GM21786 (cell line): ENCODE measurements around the gene KIF26A.
"Not testable (repeated sequence)": the region's sequence is repeated elsewhere in the genome, so short reads cannot be mapped to it uniquely, and the experiment has no call there.

Experiments
- ATAC-seq: cut with Tn5 transposase; IDR thresholded peaks from one replicate; pipeline ENCODE4 v1.9.1; 2021; ENCODE audit not compliant: unreplicated experiment

The KIF26A gene

DNA sequence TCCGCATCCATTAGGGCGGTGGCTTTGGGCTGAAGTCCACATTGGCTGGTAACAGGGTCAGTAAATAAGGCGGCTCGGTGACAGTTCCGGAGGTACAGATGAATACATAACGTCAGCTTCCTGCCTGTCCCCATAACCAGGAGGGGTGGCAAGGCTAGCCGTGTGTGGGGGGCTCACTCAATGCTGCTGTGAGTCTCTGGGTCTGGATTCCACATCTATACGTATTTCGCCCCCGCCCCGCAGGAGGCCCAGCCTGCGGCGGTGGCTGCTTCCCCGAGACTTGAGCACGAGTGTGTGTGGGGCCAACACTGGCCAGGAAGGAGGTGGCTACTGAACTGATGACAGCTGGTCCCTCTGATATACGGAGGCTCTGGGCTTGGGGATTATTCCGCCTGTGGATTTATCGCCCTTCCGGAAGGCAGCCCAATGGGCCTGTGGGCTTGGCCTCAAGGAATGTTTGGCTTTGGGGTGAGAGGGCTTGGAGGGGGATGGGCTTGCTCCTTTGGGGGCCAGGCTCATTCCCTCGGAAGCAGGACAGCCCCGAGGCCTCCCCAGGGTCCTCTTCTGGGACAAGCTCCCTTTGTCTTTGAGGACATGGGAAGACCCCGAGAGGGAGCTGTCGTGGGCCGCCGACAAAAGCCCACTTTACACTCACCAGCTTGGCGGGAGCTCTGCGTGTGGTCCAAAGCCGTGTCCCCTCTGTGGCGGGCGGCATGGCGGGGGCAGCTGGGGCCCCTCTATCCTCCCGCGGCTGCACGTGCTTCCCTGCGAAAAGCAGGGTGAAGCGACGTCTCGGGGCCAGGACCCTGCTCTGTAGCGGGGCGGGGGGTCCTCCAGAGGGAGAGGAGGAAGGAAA is 82.1 kb downstream of the KIF26A start:
- ATAC-seq, result no peak

DNA sequence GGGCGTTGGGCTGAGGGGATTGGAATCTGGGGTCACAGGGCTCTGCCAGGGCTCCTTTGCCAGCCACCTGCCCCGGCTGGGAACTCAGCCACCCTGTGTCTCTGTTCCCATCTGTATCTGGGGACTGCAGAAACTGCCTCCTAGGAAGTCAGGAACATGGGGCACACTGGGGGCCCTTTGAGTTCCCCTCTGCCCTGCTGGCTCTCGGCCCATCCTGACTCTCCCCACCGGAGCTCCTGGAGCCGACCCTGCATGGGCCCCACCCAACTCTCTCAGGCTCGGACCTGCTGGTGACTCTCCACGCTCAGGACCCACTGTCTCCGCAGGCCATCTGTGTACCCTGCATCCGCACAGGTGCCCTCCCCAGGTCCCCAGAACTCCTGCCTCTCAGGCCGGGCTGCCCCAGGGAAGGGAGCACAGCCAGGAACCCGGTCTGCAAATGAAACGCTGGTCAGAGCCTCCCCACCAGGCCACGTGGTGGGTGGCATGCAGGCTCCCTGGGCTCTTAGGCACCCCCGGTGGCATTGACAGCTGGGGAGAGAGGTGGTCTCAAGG is 82.8 kb downstream of the KIF26A start:
- ATAC-seq, result no peak

DNA sequence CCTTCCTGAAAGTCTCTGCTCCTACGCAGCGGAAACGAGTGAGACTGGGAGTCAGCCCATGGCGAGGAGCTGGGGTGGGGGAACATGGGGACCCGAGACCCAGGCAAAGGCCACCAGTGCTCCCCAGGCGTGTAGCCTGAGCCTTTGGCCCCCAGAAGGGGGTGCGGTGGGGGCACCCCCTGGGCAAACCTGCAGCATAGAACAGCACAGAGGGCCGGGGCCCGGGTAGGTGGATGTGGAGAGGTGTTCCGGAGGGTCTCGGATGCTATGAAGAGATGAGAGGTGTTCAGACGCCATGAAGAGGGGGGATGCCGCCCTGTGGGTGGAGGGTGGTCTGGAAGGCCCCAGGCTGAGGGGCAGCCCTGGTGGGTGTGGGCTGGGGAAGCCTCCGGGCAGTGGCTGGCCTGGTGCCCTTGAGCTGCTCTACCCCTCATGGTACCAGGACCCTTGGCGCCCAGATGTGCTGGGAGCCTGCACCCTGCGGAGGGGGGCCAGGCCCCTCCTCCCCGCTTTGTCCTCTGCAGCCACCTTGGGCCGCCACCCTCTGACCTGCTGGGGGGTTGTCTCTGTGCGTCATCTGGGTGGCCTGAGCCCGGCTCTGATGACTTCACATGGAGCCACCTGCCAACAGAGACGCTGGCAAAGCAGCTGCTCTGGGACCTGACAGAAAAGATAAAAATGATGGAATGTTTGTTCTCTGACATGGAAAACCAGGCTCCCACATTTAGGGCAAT is 83.4 kb downstream of the KIF26A start:
- ATAC-seq, result no peak

DNA sequence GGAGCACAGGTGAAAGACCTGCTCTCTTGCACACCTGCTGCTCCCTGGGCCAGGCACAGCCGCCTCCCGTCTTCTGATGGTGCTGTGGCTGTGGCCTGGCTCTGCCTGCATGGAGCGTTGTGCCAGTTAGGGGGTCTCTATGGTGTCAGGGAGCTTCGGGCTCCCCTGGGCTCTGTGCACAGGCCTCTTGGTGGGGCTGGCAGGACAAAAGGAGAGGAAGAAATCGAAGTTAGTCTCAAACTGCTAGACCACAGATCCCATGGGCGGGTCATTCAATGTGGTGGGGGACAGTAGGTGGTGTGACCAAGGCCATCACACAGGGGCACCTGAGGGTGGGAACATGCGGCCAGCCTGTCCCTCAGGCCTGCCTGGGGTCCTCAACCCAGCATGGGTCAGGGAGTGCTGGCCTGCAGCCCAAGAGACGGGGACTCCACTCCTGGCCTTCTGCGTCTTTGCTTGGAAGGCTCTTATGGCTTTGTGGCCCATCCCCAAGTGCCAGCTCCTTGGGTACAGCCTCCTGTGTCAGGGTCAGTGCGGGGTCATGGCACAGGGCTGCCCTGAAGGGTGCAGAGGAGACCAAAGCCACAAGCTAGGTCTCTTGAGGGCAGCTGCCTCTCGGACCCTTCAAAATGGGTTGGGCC is 84.1 kb downstream of the KIF26A start:
- ATAC-seq, result no peak

DNA sequence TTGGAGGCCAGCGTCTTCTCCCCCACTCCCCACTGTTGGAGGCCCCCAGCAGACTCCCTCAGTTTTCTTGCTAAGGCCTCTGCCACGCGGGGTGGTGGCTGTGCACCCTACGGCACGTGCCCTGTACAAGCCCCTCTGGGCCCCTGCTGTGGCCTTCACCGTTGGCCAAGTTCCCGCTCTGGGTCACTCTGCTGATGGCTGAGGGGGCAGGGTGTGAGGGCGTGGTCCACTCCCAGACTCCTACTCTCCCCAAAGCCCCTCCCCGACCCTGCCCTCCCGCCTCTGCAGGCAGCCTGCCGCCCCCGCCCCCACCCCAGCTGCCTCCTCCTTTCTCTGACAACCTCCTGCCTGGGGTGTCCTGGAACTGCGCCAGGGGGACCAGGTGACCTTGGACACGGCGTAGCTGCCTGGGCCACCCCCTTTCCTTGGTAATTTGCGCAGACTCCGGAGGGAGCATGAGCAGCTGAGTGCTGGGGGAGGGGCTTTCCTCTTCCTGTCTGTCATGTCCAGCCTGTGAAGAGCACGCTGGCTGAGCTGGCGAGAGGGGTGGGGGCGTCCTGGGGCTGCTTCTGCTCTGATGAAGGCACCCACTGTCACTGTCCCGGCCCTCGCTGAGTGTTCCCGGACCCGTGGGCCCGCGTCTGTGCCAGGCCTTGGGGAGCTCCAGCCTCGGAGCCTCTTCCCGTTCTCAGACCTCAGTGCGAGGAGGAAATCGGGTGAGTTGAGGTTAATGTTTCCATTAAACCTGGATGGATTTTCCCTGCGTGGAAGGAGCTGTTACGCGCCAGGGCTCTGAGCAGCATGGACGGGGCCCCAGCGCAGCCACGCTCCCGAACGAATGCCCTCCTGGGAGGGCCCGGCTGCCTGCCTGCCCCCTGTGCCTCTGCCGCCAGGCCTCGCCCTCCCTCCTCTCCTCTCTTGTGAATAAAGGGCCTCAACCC is 85.0 kb downstream of the KIF26A start:
- ATAC-seq, result no peak

DNA sequence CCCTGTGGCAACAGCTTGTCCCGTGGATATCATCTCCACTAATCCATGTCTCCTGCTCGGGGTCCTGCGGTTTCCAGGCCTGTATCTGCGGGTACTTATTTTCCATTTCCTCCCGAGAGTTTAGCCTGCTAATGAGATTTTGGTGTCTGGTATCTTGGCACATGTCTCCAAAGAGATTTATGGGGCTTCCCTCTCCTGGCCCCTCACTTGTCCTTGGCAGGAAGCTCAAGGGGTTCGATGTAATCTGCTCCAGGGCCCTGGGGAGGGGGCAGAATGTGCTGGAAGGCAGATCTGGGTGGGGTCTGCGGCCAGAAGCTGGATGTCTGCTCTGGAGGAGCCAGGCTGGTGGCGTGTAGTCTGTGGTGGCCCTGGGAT is 85.7 kb downstream of the KIF26A start:
- ATAC-seq, result no peak

DNA sequence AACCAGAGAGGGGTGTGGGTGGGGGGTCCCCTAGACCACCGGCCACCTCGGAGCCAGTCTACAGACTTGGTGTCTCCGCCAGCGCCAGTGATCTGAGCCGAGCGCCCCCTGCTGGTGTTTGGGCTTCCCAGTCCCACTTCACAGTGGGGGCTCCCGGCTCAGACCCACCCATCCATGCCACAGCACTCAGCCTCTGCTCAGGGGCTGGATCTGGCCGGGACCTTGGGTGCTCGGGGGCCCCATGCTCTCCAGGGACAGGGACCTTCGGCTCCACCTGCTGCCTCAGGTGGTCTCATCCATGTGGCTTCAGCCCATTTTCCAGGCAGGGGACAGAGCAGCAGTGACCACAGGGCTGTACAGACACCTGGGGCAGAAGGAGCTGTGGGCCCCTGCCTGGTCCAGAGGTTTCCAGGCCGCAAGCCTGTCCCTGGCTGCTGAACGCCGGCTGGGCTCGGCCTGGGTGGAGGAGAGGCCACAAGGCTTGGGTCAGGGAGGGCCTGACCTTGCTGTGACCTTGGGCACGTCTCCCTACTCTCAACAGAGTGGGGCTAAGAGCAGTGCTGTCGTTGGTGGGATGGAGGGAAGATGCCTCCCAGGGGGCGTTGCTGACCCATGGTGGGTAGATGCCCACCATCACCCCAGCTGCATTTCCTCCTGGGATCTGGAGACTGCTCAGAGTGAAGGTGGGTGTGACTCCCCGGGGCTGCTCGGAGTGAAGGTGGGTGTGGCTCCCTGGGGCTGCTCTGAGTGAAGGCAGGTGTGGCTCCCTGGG is 86.3 kb downstream of the KIF26A start:
- no peak for ATAC-seq

DNA sequence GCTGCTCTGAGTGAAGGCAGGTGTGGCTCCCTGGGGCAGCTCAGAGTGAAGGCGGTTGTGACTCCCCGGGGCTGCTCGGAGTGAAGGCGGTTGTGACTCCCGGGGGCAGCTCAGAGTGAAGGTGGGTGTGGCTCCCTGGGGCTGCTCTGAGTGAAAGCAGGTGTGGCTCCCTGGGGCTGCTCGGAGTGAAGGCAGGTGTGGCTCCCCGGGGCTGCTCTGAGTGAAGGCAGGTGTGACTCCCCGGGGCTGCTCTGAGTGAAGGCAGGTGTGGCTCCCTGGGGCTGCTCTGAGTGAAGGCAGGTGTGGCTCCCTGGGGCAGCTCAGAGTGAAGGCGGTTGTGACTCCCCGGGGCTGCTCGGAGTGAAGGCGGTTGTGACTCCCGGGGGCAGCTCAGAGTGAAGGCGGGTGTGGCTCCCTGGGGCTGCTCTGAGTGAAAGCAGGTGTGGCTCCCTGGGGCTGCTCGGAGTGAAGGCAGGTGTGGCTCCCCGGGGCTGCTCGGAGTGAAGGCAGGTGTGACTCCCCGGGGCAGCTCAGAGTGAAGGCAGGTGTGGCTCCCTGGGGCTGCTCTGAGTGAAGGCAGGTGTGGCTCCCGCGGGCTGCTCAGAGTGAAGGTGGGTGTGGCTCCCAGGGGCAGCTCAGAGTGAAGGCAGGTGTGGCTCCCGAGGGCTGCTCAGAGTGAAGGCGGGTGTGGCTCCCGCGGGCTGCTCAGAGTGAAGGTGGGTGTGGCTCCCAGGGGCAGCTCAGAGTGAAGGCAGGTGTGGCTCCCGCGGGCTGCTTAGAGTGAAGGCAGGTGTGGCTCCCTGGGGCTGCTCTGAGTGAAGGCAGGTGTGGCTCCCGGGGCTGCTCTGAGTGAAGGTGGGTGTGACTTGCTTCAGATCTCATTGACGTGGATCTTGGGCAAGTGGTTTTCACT is 87.1 kb downstream of the KIF26A start:
- ATAC-seq, result not testable (repeated sequence)

DNA sequence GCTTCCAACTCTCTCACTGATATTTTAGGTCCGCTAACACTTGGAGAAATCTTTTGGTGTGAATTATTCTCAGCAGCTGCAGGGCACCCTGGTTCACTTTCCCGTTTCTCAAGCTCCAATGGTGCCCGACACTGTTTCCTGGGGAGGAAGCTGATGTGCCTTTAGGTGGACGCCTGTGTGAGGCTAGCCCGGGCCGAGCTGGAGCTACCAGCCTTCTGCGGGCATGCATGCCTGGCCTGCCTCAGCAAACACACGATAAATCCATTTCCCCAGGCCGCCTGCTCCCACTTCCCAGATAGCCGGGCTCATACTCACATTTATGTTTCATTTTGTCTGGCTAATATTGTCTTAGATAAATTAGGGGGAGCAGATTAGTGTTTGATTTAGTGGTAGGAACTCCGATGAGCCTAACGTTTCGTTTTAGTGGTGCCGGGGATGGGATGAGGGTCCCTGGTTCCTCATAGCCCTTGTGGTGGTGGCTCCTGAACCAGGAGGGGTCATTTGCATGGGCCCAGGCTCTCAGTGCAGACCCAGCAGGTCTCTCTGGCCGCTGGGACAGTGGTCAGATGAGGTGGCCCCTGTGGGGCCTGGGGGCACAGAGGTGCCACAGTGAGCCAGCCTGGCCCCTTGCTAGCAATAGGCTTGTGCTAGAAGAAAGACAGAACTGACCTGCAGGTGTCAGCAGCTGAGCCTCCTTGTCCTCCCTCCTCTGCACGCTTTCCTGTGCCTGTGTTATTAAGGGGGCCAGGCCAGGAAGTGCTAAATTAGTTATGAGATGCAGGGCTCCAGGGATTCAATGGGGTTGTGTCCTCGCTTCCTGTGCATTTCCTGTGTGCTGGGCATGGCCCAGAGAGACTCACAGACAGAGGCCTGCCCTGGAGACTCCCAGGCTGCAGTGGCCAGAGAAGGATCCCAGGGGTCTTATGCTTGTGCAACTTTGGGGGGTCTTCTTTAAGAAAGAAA is 88.3 kb downstream of the KIF26A start:
- no peak for ATAC-seq

DNA sequence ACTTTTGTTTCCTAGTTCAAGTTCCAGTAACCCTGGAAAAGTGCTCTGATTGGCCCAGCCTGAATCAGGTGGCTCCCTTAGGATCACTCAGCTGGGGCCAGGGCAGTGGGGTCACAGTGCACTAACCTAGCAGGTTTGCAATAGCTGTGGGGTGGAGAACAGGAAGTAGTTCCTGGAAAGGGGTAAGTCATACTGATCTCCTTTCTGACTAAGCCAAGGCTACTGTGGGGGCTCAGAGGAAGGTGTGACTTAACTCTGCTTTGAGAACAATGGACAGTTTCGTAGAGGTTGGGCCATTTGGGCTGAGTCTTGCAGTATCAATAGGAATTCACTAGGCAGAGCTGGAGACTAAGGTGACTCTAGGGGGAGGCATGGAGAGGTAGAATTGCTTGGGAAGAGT is 89.4 kb downstream of the KIF26A start:
- no peak for ATAC-seq

DNA sequence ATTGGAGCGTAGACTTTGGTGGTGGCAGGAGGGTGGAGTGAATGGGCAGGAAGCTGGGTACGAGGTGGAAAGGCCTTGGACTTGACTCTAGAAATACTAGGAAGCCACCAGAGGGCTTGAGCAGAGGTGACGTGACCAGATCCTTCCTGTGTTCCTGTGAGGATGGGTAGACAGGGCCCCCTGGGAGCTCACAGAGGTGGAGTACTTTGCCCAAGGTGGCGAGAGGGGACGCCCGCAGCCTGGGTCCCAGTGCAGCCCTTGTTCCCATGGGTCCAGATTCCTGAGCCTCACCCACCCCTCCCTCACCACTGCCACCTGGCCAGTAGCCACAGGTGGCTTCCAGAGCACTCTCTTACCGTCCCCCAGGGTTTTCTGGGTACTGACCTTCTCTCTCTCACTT is 89.8 kb downstream of the KIF26A start:
- ATAC-seq, result no peak

DNA sequence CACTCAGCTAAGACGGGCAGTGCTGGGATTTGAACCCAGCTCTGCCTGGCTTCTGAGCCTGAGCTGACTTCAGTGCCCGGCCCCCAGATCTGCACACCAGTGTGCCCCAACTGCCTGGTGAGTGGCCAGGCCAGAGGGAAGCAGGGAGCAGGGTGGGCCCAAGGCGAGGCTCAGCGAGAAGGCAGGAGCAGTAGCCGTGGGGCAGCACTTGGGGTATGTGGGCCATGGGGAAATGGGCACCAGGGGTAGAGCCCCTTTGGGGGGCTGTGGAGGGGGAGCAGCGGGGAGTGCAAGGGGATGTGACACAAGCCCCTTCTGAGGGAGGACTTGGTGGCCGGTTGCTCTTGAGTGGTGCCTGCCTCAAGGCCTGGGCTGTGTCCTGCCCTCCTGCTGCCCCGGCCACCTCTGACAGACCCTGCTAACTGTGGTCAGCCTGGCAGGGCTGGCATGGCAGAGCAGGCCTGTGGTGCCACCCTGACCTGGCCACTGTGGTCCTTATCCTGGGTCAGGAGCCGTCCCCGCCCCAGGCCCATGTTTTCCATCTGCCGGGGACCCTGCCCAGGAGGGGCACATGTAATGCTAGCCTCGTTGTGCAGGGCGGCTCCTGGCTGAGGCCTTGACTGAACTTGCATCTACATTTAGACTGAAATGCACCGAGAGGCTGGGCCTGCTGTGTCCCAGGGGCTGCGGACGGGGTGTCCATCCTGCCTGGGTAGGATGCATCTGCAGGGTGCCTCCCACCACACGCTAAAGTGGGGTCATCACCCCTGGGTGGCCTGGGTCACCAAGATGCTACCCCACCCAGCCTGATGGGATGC is 90.5 kb downstream of the KIF26A start:
- ATAC-seq, result no peak

DNA sequence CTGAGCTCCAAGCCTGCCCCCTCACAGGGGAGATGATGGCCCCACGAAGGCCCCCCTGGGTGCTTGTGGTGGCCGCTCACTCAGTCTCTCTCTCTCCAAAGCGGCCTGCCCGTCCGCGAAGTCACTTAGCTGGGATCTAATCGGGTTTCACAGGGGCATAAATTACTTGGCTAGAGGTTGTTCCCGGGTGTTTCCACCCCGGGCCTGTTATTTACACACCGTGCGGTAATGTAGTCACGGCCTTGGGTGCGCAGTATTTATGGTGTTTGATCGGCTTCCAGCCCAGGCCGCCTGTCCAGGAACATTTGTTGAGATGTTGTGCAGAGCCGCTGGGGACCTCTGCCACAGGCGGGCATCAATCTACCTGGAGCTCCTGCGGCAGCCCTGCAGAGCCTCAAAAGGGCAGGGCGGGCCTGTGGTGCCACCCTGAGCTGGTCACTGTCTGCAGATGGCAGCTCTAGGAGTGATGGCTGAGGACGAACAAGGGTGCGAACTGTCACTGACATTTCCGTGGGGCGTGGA is 91.2 kb downstream of the KIF26A start:
- no peak for ATAC-seq

DNA sequence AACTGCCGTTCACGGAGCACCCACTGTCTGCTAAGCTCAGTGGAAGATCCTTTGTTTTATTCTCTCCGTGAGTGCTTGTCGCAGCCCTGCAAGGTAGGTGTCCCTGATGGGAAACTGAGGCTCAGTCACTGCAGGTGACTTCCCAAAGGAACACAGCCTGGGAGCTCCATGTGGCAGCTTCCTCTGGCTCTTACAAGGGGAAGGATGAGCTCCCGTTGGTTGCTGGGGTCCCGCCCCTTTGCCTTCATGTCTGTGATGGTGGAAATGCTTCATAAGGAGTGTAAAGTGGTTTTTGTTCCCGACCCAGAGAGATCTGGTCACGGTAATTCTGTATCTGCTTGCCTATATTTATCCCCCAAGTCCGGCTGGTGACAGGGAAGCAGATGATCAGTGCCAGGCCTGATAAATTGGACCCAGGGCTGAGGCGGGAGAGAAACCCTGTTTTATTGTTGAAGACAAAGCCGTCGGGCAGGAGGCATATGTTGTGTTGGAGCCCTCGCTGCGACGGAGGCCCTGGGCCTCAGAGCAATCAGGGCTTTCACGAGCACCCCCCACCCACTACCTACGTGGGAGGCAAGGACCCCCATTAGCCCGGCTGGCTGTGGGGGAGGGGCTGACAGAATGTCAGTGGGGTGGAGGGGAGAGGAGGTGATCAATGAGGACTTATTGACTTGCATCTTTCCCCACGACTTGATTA is 91.9 kb downstream of the KIF26A start:
- ATAC-seq, result no peak
